Stimulated activated CD4-positive, alpha-beta T cell treated with anti-CD3 and anti-CD28 coated beads, Interleukin-15, amount 100 ng/mL, for 48 hours (primary cell): ENCODE data around the gene DSC2.
"Not testable (repeated sequence)": the region's sequence is repeated elsewhere in the genome, so short reads cannot be mapped to it uniquely, and the experiment has no call there.

Experiments used
- DNase-seq, 2 donors: peaks; one replicate each; pipeline ENCODE4 v3.0.0-alpha.2; 2020; ENCODE audit warnings: low read depth in 2 of 2

Gene DSC2

DNA sequence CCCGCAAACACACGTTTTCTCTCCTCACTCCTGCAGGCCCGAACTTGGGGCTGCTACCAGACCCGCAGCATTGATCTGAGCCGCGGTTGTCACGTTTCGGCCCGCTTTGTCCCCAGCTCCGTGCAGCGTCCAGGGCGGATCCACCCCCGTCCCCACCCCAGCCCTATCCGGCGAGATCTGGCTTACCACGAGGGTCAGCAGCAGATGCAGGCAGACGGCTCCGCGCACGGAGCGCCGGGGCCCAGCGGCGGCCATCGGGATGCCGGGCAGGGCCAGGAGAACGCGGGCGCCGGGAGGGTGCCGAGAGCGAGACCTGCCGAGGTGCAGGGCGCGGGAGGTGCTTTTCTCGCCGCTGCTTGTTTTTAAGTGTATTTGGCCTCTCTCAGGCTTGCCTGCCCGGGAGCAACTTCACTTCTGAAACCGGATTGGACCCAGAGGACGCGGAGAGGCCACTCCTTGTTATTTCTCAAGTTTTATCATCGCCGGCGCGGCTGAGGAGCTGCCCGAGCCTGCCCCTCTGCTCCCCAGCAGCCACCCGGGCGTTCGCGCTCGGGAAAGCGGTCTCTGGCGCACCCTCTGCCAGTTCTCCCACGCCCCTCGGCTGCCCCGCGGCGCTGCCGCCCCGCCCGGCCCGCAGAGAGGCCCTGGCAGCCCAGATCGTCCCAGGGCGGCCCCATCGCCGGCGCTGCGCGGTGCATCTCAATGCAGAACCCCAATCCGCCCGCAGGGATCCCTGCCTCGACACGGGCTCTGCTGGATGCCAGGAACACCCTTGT is 59.6 kb downstream of the DSC2 start, which contains the start of gene DSC3:
Gene DSC3 (minus strand): TSS at position 337 of the 776 bp plus-strand sequence. CDS start 82 bp downstream, at position 255.
- no peak for DNase-seq

DNA sequence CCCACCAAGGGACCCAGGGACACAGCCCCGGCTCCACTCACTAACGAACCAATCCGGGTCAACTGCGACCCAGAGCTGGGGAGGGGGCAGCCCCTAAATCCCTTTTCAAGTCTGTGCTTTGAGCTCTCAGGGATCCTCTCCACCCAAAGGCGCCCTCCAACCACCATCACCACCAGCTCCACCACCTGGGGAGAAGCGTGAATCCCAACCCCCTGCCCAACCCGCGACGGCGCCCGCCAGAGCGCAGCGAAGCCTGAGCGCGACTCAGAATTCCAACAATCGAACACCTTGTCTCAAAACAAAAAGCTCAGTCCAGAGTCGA is 60.2 kb downstream of the DSC2 start:
- no peak for DNase-seq

DNA sequence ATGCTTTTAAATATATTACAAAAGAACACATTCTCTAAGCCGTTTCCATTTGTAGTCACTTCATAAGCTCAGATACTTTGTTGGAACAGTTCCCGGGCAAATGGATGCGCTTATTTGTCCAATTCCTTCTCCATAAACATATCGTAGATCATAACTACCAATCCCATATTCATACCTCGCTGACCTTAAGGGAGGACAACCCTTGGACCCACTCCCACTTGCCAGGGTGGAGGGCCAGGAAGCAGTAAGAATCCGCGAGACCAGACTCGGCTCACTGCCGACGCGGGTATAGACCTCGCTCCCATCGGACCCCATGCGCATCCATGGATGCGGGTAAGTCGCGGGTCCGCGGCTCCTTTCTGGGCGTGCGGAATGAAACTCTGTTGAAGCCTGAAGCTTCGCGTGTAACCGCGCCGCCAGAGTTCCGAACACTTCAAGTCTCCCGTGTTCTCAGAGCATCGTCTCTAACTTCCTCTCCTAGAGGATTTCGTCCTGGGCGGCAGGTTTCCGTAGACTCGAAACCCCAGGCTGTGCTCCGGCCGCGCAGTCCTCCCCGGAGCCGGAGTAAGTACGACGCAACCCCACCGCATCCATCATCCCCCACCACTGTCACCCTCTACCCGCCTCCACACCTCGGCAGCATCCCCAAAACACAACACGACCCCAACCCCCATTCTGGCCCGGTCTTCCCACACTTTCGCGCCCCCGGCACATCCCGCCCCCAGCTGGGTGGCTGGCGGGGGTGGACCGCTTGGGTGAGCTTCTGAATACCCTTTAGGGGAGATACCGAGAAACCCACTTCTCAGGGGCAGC is 60.7 kb downstream of the DSC2 start:
- DNase-seq, result no peak

DNA sequence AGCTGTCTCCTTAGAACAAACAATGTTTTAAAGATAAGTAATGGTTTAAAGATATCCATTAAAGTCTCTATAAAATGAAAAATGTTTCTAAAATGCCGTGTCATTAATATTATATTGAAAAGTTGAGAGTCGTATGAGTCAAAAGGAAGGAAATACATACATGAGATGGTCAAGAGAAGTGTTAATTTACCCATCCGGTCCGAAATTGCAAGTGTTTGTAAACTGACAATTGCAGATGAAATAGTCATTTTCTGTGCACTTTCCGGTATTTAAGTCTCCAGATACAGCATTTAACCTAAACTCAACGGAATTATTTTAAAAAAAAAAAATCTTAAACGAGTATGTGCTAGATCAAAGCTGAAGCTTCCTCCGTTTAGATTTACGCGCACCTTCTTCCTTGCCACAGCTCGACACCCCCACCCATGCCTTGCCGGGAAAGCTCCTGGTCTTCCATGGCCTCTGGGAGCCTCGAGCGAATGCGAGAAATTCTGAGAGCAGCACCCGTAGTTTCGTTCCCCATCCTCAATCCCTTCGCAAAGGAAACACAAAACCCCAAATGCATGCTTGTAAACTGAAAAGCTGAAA is 61.4 kb downstream of the DSC2 start:
- no peak for DNase-seq

DNA sequence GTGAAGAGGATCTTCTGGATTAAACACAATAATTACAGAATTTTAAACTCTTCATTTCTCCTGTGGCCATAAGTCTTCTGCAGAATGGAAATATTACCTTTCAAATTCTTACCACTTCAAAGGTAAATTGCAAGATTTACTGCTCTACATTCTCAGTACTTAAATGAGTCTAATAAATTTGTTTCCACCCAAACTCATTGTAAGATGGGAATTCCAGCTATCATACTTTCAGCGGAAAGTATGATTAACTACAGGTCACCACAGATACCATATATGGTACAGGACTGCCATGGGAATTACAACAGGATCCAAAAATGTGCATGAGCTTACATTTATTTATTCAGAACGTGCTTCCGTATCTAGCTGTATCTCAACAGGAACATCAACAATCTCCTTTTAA is 62.8 kb downstream of the DSC2 start:
- DNase-seq, result no peak

DNA sequence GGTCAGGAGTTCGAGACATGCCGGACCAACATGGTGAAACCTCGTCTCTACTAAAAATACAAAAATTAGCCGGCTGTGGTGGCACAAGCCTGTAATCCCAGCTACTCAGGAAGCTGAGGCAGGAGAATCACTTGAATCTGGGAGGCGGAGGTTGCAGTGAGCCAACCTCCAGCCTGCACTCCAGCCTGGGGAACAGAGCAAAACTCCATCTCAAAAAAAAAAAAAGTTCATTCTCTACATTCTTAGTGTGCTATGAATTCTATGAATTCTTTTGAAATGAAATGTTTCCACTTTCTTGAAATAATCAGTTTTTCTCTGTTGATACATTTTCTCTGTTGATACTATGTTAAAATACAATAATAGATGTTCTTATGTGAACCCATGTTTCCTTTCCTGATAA is 64.5 kb downstream of the DSC2 start:
- not testable (repeated sequence) for DNase-seq

DNA sequence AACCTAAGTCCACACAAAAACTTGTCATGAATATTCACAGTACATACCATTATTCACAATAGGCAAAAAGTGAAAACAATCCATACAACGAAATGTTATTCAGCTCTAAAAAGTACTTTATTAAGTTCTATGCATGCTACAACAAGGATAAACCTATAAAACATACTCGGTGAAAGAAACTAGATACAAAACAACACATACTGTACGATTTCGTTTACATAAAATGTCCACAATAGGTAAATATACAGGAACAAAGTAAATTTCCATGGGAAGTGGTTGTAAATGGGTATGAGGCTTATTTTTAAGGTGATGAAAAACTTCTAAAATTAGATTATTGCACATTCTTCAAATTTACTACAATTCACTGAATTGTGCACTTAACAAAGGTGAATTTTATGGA is 67.7 kb downstream of the DSC2 start:
- DNase-seq, result no peak

DNA sequence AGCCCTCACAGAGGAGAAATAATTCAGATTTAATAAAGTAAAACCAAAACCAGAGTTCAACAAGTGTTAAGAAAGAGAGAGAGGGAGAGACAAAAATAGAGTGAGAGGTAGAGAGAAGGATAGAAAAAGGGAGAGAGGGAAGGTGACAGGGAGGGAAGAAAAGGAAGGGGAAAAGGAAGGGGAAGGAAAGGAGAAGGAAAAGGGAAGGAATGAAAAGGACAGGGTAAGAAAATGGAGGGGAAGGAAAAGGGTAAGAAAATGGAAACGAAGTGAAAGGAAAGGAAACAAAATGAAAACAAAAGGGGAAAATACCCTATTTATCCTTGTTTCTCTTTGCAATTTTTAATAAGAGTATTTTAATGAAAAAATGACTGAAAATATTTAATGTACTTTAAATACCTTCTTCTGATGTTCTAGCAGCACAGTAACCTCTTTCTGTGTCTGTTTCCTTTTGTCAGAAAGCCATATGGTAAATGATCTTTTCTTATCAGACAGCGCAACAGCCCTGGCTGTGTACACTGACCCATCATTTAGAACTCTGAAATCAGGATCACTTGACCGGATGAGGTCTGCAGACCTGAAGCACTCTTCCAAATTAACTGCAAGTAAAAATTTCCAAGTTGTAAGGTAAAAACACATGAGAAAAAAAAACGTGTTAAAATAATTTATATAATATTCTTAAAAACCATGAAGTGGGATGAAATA is 71.5 kb downstream of the DSC2 start:
- no peak for DNase-seq

DNA sequence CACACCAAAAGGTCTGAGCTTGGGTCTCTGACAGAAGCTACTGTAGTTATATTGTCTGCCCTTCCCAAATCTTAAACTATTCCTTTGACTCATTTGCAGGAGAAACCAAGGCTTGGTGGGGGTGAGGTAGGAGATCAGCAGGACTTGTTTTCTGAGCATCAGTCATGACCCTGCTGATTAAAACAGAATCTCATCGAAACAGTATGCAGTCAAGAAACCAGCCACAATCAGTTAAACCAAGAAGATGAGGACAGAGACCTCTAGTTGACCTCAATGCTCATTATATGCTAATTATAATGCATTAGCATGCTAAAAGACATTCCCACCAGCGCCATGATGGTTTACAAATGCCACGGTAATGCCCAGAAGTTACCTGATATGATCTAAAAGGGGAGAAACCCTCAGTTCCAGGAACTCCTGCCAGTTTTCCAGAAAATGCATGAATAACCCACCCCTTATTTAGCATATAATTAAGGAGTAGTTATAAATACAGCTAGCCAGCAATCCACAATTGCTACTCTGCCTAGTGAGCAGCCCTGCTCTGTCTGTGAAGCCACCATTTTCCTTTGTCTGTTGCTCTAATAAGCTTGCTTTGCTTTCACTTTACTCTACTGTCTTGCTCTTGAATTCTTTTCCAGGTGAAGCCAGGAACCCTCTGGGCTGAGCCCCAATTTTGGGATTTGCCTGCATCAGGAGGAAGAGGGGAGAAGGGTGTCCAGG is 86.3 kb downstream of the DSC2 start:
- no peak for DNase-seq

DNA sequence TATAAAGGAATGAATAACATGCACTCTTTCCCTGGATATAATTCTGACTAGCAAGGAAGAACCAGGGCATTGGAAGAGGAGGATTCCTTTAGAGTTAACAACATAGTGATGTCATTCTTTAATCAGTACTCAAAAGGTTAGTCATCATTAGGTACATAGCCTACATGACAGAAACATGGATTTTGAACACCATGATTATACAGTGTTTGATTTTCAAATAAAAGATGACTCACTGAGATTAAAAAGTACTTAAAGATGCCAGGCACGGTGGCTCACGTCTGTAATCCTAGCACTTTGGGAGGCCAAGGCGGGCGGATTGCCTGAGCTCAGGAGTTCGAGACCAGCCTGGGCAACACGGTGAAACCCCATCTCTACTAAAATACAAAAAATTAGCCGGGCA is 90.8 kb downstream of the DSC2 start:
- DNase-seq, result not testable (repeated sequence)

DNA sequence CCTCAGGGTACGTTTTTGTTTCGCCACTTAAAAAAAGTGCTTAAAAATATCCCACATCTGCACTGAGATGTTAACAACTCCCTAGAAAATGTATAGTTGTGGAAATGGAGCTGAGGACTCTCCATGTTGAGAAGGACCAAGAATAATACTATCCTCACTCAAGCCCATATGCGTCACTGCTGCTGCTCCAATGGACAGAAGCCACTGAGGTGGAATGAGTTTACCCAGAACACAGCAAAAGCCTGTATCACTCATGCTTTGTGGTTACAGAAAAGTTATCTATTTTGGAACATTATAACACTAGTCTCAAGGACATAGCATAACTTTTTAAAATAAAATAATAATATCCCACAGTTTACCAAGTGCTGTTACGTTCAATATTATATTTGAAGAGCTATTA is 91.6 kb downstream of the DSC2 start:
- no peak for DNase-seq
